NK-92 (cell line): Measurements from ENCODE around the gene OSR1.
"Not testable (repeated sequence)": the region's sequence is repeated elsewhere in the genome, so short reads cannot be mapped to it uniquely, and the experiment has no call there.

ENCODE experiments used
- DNase-seq: peaks from one replicate; lab custom pipeline; 2025; ENCODE audit not compliant: unreplicated experiment; lab: John Stamatoyannopoulos, UW

The OSR1 gene

GRCh38 chr2:19336781-19337180 lies 21.6 kb downstream of the OSR1 start:
- DNase-seq: no peak

GRCh38 chr2:19332503-19332902 lies 25.9 kb downstream of the OSR1 start:
- no peak for DNase-seq

DNA sequence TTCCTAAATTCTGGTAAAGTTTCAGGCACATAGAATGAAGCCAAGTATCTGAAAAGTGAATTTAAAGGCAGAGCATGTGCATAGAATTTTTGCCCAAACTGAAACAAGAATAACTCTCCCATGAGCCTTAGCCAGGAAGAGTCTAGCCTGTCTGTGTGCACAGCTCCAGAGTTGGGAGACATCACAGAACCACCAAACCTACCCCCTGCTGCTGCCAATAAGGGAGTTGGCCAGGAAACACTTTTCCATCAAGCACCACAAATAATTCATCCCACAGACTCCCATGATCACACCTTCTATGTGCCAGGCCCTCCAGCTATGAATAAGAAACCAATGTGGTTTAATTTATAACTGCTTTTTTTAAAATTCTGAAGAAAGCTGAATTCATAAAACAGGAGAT lies 27.0 kb downstream of the OSR1 start:
- no peak for DNase-seq

GRCh38 chr2:19330436-19330835 lies 28.0 kb downstream of the OSR1 start:
- no peak for DNase-seq

DNA sequence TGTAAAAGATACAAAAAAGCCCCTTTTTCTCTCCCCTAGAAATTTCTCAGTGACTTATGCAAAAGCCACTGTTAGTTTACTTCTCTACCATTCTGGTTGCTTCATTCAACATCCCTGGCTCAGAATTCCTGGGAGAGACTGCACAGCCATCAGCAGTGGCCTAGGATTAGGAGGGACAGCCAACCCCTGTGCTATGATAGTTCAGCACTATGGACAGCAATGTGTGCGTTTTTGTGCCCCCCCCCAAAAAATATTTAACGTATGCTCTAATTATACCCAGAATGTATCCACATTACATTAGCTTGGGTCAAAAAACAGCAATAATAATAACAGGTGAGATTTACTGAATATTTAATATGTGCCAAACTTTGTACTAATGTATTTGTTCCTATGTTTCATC lies 29.0 kb downstream of the OSR1 start:
- no peak for DNase-seq

- no peak for DNase-seq
Observed at GRCh38 chr2:19327496-19327895, 30.9 kb downstream of the OSR1 start.

GRCh38 chr2:19321946-19322345 lies 36.5 kb downstream of the OSR1 start:
- DNase-seq: no peak

DNA sequence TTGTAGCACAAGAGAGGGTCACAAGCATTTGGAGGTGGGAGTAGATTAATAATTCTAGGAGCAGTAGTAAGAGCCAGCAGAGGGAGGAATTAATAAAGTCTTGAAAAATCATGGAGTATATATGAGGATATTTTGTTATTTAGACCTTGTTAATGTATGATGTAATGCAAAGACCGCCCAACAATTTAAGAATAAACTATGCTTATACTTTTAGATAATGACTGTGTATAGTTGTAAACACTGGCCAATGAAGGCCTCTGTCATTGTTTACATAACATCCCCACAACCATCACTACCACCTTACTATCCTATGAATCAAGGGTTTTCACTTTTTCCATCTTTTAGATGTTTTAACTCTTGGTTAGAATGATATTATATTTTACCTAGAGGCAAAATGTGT lies 37.6 kb downstream of the OSR1 start:
- no peak for DNase-seq

DNA sequence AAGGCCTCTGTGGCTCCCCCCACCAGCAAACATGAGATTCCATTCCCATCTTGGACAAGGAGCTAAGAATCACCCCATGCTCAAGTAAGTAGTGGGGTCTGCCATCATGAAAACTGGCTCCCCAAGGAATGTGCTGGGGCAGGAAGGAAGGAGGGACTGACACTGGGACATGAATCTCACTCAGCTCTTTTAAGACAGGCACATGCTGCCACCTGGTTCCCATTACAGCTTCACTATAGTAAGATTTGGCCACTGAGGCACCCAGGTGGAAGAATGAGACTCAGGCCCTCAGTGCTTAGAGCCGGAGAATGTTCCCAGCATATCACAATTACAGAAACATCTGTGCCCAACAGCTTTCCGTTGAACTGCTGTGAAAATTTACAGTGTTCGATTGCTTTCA lies 38.7 kb downstream of the OSR1 start:
- DNase-seq: no peak

GRCh38 chr2:19319064-19319463 lies 39.4 kb downstream of the OSR1 start:
- no peak for DNase-seq

- DNase-seq: no peak
Observed at GRCh38 chr2:19313553-19313952, 44.9 kb downstream of the OSR1 start.

DNA sequence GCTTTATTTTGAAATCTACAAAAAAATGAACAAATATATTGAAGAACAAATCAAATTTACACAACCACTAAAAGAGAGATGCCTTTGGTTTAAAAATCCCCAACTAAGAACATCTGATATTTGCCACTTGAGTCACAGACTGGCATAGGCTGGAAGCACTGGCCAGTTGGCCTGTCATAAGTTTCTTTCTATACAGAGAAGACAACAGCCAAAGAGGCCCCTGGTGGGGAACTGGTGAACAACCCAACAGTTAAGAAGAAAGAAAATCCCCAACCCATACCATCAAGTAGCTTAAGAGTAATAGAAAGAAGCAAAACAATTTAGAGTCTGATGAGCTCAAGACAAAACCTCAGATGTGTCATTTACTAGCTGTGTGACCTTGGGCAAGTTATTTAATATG lies 45.5 kb downstream of the OSR1 start:
- no peak for DNase-seq

- not testable (repeated sequence) for DNase-seq
Observed at GRCh38 chr2:19306065-19306464, 52.4 kb downstream of the OSR1 start.

- DNase-seq: not testable (repeated sequence)
Observed at GRCh38 chr2:19305400-19306055, 52.9 kb downstream of the OSR1 start.

DNA sequence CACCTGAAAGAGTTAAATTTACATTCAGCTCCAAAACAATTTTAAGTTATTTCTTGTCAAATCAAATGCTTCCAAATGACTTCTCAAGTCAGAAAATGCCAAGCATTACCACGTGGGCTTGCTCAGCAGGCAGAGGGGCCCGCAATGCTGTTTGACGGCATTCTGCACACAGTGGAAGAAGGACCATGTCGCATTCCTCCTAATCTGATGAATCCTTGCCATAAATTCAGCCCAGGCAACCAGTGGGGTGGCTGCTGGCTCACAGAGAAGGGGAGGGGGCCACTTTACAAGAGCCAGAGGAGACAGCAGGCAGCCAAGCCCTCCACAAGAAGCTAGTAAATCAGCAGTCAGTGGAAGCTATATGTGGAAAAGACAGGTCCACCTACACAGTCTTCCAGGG lies 56.7 kb downstream of the OSR1 start:
- DNase-seq: no peak
